GM23338 (cell line): Measurements from ENCODE around the gene TSHZ2. TPM values are rescaled to one million over a fixed set of nuclear protein-coding genes. Genes with fewer than 3 reads are reported as not detected.

Experiments used
- ATAC-seq: fragments of 200-7000 bp; cut with Tn5 transposase; 3 replicates; pipeline ENCODE4 v1.9.1; 2020
- DNase-seq: peaks from one replicate; pipeline ENCODE4 v3.0.0-alpha.2; 2015; ENCODE audit warnings: low spot score
- H2AFZ ChIP-seq: fragments of 200-600 bp; sonication (generic); 2 replicates; pipeline ENCODE4 v1.8.0; 2016; ENCODE audit warnings: antibody characterized with exemption, mild to moderate bottlenecking, moderate library complexity
- H3F3A ChIP-seq: fragments of 200-600 bp; sonication (generic); replicated peaks from 2 replicates; pipeline ENCODE4 v1.8.0; 2017; ENCODE audit warnings: antibody characterized with exemption, mixed run types, low read depth
- H3K27ac ChIP-seq: fragments of 200-600 bp; sonication (generic); 2 replicates; pipeline ENCODE4 v1.6.1; 2016; ENCODE audit warnings: low read depth
- H3K27me3 ChIP-seq: fragments of 200-600 bp; sonication (generic); 2 replicates; pipeline ENCODE4 v1.8.0; 2016; ENCODE audit warnings: mild to moderate bottlenecking, mixed run types, moderate library complexity; ENCODE audit not compliant: insufficient read depth
- H3K36me3 ChIP-seq: fragments of 200-600 bp; sonication (generic); 2 replicates; pipeline ENCODE4 v1.8.0; 2016; ENCODE audit warnings: mild to moderate bottlenecking; ENCODE audit not compliant: insufficient read depth
- H3K4me1 ChIP-seq: fragments of 200-600 bp; sonication (generic); 2 replicates; pipeline ENCODE4 v1.8.0; 2016; ENCODE audit warnings: mild to moderate bottlenecking, moderate library complexity; ENCODE audit not compliant: insufficient read depth
- H3K4me2 ChIP-seq: fragments of 200-600 bp; sonication (generic); 2 replicates; pipeline ENCODE4 v1.7.1; 2017; ENCODE audit warnings: mixed run types
- H3K4me3 ChIP-seq: fragments of 200-600 bp; sonication (generic); 2 replicates; pipeline ENCODE4 v1.6.1; 2016; ENCODE audit warnings: mixed run types
- H3K79me2 ChIP-seq: fragments of 200-600 bp; sonication (generic); replicated peaks from 2 replicates; pipeline ENCODE4 v1.8.0; 2017; ENCODE audit warnings: mild to moderate bottlenecking; ENCODE audit not compliant: insufficient read depth
- H3K9me2 ChIP-seq: fragments of 200-600 bp; sonication (generic); 2 replicates; pipeline ENCODE4 v1.8.0; 2017; ENCODE audit not compliant: insufficient read depth
- H4K20me1 ChIP-seq: fragments of 200-600 bp; sonication (generic); replicated peaks from 2 replicates; pipeline ENCODE4 v1.8.0; 2017; ENCODE audit warnings: mild to moderate bottlenecking; ENCODE audit not compliant: insufficient read depth
- H3K27ac Mint-ChIP-seq: 2 replicates; pipeline ENCODE4 v1.8.0; 2020; ENCODE audit warnings: inconsistent platforms, mild to moderate bottlenecking, moderate library complexity, mixed read lengths
- H3K27me3 Mint-ChIP-seq: 3 replicates; pipeline ENCODE4 v1.8.0; 2022; ENCODE audit warnings: low read depth, mild to moderate bottlenecking, moderate library complexity, mixed read lengths, inconsistent platforms; ENCODE audit not compliant: insufficient read depth, poor library complexity
- H3K36me3 Mint-ChIP-seq: 3 replicates; pipeline ENCODE4 v1.8.0; 2021; ENCODE audit warnings: low read depth, mild to moderate bottlenecking, inconsistent platforms, moderate library complexity, mixed read lengths
- H3K4me1 Mint-ChIP-seq: 3 replicates; pipeline ENCODE4 v1.8.0; 2020; ENCODE audit warnings: mild to moderate bottlenecking, inconsistent platforms, mixed read lengths
- H3K4me3 Mint-ChIP-seq: 3 replicates; pipeline ENCODE4 v1.8.0; 2021; ENCODE audit warnings: moderate library complexity, mild to moderate bottlenecking, inconsistent platforms, mixed read lengths
- H3K9me3 Mint-ChIP-seq: 3 replicates; pipeline ENCODE4 v1.8.0; 2020; ENCODE audit warnings: moderate library complexity, mild to moderate bottlenecking, inconsistent platforms, mixed read lengths
- CREB1 ChIP-seq: fragments of 250-450 bp; sonication (Bioruptor Pico); IDR thresholded peaks from 2 replicates; pipeline ENCODE4 v1.5.0; 2020; ENCODE audit warnings: low read depth, mild to moderate bottlenecking, moderate library complexity
- EZH2 ChIP-seq: fragments of 200-600 bp; sonication (generic); IDR thresholded peaks from one replicate; pipeline ENCODE4 v1.8.0; 2017; ENCODE audit warnings: antibody characterized with exemption, mild to moderate bottlenecking, low read depth; ENCODE audit not compliant: unreplicated experiment
- EZH2phosphoT487 ChIP-seq: fragments of 200-600 bp; sonication (generic); IDR thresholded peaks from one replicate; pipeline ENCODE4 v1.8.1; 2018; ENCODE audit warnings: antibody characterized with exemption; ENCODE audit not compliant: unreplicated experiment
- JUNB ChIP-seq: IDR thresholded peaks from one replicate; pipeline ENCODE4 v1.6.1; 2016; ENCODE audit warnings: antibody characterized with exemption; ENCODE audit not compliant: unreplicated experiment
- NANOG ChIP-seq: IDR thresholded peaks from 2 replicates; pipeline ENCODE4 v1.6.1; 2016; ENCODE audit warnings: antibody characterized with exemption, borderline replicate concordance
- POLR2AphosphoS5 ChIP-seq: IDR thresholded peaks from 2 replicates; pipeline ENCODE4 v1.6.1; 2016; ENCODE audit warnings: antibody characterized with exemption, low read depth
- STAT1 ChIP-seq: IDR thresholded peaks from one replicate; pipeline ENCODE4 v1.6.1; 2016; ENCODE audit warnings: antibody characterized with exemption; ENCODE audit not compliant: unreplicated experiment
- ZNF114 ChIP-seq: fragments of 250-450 bp; sonication (Bioruptor Pico); IDR thresholded peaks from 2 replicates; pipeline ENCODE4 v1.5.0; 2020; ENCODE audit warnings: mild to moderate bottlenecking, moderate library complexity
- ZNF331 ChIP-seq: fragments of 250-450 bp; sonication (Bioruptor Pico); IDR thresholded peaks from 2 replicates; pipeline ENCODE4 v1.5.0; 2020; ENCODE audit warnings: low read depth, mild to moderate bottlenecking, moderate library complexity
- polyA plus RNA-seq: library from polyadenylated mRNA; unstranded; fragments of >200 nt; fragmentation: Nextera tagmentation; extraction: Ambion mirVana; gene quantifications from 2 replicates; pipeline ENCODE4 v1.2.1, GENCODE V29; 2016
- total RNA-seq: library from RNA; depleted of rRNA; stranded (reverse); fragments of >200 nt; shearing (Covaris generic); gene quantifications from 2 replicates; pipeline ENCODE4 v1.2.3, GENCODE V29; 2014
- TF ChIP-seq, protein P1 (sequence below): IDR thresholded peaks from 2 replicates; pipeline ENCODE4 v1.6.1; 2016; ENCODE audit warnings: antibody characterized with exemption
- TF ChIP-seq, protein P2 (sequence below), 2 experiments: fragments of 200-600 bp in 1 of 2; sonication (generic) in 1 of 2; conservative IDR thresholded peaks; 2 replicates each; pipeline versions ENCODE4 v1.5.1 to v1.6.1; 2016 to 2017; ENCODE audit warnings: antibody characterized with exemption in 2 of 2, low read depth in 2 of 2, mild to moderate bottlenecking in 2 of 2, moderate library complexity in 1 of 2
- TF ChIP-seq, protein P3 (sequence below): IDR thresholded peaks from one replicate; pipeline ENCODE4 v1.6.1; 2018; ENCODE audit warnings: antibody characterized with exemption; ENCODE audit not compliant: unreplicated experiment

TSHZ2 gene
- total and polyA plus RNA-seq, 2 experiments from 2014 or later = 0.49 to 1.3 TPM

DNA sequence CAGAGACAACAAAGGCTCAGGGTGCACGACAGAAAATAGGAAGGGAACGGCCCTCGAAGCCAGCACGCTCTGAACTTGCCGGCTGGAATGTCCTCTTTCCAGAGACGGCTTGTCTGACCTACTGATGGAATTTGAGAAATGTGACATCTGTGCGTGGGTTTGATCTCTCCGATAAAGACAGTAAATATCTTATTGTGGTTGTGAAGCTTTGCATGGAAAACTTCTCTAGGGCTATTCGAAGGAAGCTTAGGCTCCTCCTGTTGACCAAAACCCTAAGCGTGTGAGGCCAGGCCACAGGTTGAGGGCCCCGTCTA, 374.1 kb downstream of the TSHZ2 start (continued):
- TF ChIP-seq, protein P1, sequence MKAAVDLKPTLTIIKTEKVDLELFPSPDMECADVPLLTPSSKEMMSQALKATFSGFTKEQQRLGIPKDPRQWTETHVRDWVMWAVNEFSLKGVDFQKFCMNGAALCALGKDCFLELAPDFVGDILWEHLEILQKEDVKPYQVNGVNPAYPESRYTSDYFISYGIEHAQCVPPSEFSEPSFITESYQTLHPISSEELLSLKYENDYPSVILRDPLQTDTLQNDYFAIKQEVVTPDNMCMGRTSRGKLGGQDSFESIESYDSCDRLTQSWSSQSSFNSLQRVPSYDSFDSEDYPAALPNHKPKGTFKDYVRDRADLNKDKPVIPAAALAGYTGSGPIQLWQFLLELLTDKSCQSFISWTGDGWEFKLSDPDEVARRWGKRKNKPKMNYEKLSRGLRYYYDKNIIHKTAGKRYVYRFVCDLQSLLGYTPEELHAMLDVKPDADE = no peak
- TF ChIP-seq, protein P2, sequence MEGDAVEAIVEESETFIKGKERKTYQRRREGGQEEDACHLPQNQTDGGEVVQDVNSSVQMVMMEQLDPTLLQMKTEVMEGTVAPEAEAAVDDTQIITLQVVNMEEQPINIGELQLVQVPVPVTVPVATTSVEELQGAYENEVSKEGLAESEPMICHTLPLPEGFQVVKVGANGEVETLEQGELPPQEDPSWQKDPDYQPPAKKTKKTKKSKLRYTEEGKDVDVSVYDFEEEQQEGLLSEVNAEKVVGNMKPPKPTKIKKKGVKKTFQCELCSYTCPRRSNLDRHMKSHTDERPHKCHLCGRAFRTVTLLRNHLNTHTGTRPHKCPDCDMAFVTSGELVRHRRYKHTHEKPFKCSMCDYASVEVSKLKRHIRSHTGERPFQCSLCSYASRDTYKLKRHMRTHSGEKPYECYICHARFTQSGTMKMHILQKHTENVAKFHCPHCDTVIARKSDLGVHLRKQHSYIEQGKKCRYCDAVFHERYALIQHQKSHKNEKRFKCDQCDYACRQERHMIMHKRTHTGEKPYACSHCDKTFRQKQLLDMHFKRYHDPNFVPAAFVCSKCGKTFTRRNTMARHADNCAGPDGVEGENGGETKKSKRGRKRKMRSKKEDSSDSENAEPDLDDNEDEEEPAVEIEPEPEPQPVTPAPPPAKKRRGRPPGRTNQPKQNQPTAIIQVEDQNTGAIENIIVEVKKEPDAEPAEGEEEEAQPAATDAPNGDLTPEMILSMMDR (conservative IDR thresholded peaks at IDR 0.05; ENCODE audit: low read depth in 2 of 2) = no peak
- TF ChIP-seq ZNF114 (CRISPR knock-in tag) (no peak), CREB1 (CRISPR knock-in tag) (no peak), EZH2 (no peak), NANOG (no peak)
- TF ChIP-seq, protein P3, sequence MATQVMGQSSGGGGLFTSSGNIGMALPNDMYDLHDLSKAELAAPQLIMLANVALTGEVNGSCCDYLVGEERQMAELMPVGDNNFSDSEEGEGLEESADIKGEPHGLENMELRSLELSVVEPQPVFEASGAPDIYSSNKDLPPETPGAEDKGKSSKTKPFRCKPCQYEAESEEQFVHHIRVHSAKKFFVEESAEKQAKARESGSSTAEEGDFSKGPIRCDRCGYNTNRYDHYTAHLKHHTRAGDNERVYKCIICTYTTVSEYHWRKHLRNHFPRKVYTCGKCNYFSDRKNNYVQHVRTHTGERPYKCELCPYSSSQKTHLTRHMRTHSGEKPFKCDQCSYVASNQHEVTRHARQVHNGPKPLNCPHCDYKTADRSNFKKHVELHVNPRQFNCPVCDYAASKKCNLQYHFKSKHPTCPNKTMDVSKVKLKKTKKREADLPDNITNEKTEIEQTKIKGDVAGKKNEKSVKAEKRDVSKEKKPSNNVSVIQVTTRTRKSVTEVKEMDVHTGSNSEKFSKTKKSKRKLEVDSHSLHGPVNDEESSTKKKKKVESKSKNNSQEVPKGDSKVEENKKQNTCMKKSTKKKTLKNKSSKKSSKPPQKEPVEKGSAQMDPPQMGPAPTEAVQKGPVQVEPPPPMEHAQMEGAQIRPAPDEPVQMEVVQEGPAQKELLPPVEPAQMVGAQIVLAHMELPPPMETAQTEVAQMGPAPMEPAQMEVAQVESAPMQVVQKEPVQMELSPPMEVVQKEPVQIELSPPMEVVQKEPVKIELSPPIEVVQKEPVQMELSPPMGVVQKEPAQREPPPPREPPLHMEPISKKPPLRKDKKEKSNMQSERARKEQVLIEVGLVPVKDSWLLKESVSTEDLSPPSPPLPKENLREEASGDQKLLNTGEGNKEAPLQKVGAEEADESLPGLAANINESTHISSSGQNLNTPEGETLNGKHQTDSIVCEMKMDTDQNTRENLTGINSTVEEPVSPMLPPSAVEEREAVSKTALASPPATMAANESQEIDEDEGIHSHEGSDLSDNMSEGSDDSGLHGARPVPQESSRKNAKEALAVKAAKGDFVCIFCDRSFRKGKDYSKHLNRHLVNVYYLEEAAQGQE = no peak

DNA sequence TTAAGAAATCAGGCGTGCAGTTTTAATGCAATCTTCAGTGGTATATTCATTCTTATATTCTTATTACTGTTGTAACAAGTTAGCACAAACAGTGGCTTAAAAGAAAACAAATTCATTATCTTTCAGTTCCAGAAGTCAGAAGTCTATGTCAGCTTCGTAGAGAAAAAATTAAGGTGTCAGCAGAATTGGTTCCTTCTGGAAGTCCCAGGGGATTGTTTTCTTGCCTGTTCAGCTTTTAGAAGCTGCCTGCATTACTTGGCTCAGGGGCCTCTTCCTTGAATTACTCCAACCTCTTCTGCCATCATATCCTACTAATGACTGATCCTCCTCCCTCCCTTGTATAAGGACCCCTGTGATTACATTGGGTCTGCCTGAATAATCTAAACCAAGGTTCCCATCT, 377.6 kb downstream of the TSHZ2 start:
- Histone ChIP-seq H3K27me3 (no peaks in the 10 kb centered on the region), H3K27ac (no peak overlapping the region), H3K36me3 (no peaks in the 10 kb centered on the region), H3K79me2 (no peaks in the 10 kb centered on the region), H3K4me1 (no peaks in the 10 kb centered on the region), H2AFZ (no peak overlapping the region), H4K20me1 (no peaks in the 10 kb centered on the region), H3K9me2 (no peaks in the 10 kb centered on the region; the same call in 1 of the 2 replicates), H3K4me3 (no peak overlapping the region), H3K4me2 (no peak overlapping the region), H3F3A (no peaks in the 10 kb centered on the region)
- ATAC-seq (no peak), DNase-seq (no peak)
- no peak overlapping the region for H3K4me3 Mint-ChIP-seq
- no peaks in the 10 kb centered on the region; the same call in 2 of the 3 replicates for H3K9me3 Mint-ChIP-seq
- H3K27ac Mint-ChIP-seq = no peak overlapping the region
- H3K36me3 Mint-ChIP-seq = no peaks in the 10 kb centered on the region
- no peaks in the 10 kb centered on the region for H3K27me3 Mint-ChIP-seq
- H3K4me1 Mint-ChIP-seq = peaks cover 6% of the 10 kb centered on the region
- no peak for TF ChIP-seq NANOG
- TF ChIP-seq, protein P2 (conservative IDR thresholded peaks at IDR 0.05; ENCODE audit: low read depth in 2 of 2) = no peak
- TF ChIP-seq, protein P3 = no peak
- no peak for TF ChIP-seq ZNF114 (CRISPR knock-in tag)
- TF ChIP-seq JUNB = no peak
- no peak for TF ChIP-seq POLR2AphosphoS5
- no peak for TF ChIP-seq EZH2phosphoT487
- TF ChIP-seq STAT1 = no peak
- no peak for TF ChIP-seq ZNF331
- TF ChIP-seq CREB1 (CRISPR knock-in tag) = no peak
- no peak for TF ChIP-seq EZH2
- TF ChIP-seq, protein P1 = no peak
